Astrocyte (in vitro differentiated cells and primary cell): Measurements from ENCODE around the gene S1PR3. TPM values are rescaled to one million over a fixed set of nuclear protein-coding genes. Genes with fewer than 3 reads are reported as not detected.

Experiments
- DNase-seq: peaks from one replicate; pipeline ENCODE4 v3.0.0-alpha.2; 2010; ENCODE audit warnings: low read depth
- FAIRE-seq: peaks from 2 replicates; lab custom pipeline; 2011; peaks lifted over from hg19 to GRCh38; lab: Jason Lieb, UNC
- H2AFZ ChIP-seq: 2 replicates; pipeline ENCODE4 v1.6.0; 2012; ENCODE audit warnings: low read depth, low read length, inconsistent platforms
- H3K27ac ChIP-seq: 2 replicates; pipeline ENCODE4 v1.5.1; 2011; ENCODE audit warnings: low read depth, low read length, inconsistent platforms
- H3K27me3 ChIP-seq: 2 replicates; pipeline ENCODE4 v1.6.0; 2011; ENCODE audit warnings: low read length, inconsistent platforms; ENCODE audit not compliant: insufficient read depth
- H3K36me3 ChIP-seq: 2 replicates; pipeline ENCODE4 v1.5.1; 2011; ENCODE audit warnings: low read length, inconsistent platforms; ENCODE audit not compliant: insufficient read depth
- H3K4me1 ChIP-seq: 2 replicates; pipeline ENCODE4 v1.5.1; 2011; ENCODE audit warnings: low read length, inconsistent platforms; ENCODE audit not compliant: insufficient read depth
- H3K4me2 ChIP-seq: 2 replicates; pipeline ENCODE4 v1.6.0; 2012; ENCODE audit warnings: low read length, inconsistent platforms
- H3K4me3 ChIP-seq: 2 replicates; pipeline ENCODE4 v1.5.1; 2011; ENCODE audit warnings: low read depth, mild to moderate bottlenecking, low read length, inconsistent platforms; ENCODE audit not compliant: insufficient read depth
- H3K79me2 ChIP-seq: 2 replicates; pipeline ENCODE4 v1.6.0; 2012; ENCODE audit warnings: mild to moderate bottlenecking, low read length, inconsistent platforms; ENCODE audit not compliant: insufficient read depth
- H3K9ac ChIP-seq: 2 replicates; pipeline ENCODE4 v1.6.0; 2012; ENCODE audit warnings: mild to moderate bottlenecking, low read length, inconsistent platforms
- H3K9me3 ChIP-seq: 2 replicates; pipeline ENCODE4 v1.5.1; 2012; ENCODE audit warnings: low read depth, mild to moderate bottlenecking, low read length, inconsistent platforms; ENCODE audit not compliant: insufficient read depth
- H4K20me1 ChIP-seq: 2 replicates; pipeline ENCODE4 v1.6.0; 2012; ENCODE audit warnings: low read length, inconsistent platforms; ENCODE audit not compliant: insufficient read depth
- H3K27ac Mint-ChIP-seq: one replicate; pipeline ENCODE4 v1.8.0; 2021; ENCODE audit warnings: mild to moderate bottlenecking, mixed read lengths; ENCODE audit not compliant: unreplicated experiment
- H3K27me3 Mint-ChIP-seq: one replicate; pipeline ENCODE4 v1.8.0; 2021; ENCODE audit warnings: low read depth, mixed read lengths; ENCODE audit not compliant: unreplicated experiment
- H3K36me3 Mint-ChIP-seq: one replicate; pipeline ENCODE4 v1.8.0; 2021; ENCODE audit warnings: low read depth, mixed read lengths; ENCODE audit not compliant: unreplicated experiment
- H3K4me1 Mint-ChIP-seq: one replicate; pipeline ENCODE4 v1.8.0; 2021; ENCODE audit warnings: low read depth, mixed read lengths; ENCODE audit not compliant: unreplicated experiment
- H3K4me3 Mint-ChIP-seq: one replicate; pipeline ENCODE4 v1.8.0; 2021; ENCODE audit warnings: mild to moderate bottlenecking, moderate library complexity, mixed read lengths; ENCODE audit not compliant: unreplicated experiment
- H3K9me3 Mint-ChIP-seq: one replicate; pipeline ENCODE4 v1.8.0; 2021; ENCODE audit warnings: mild to moderate bottlenecking, mixed read lengths; ENCODE audit not compliant: unreplicated experiment
- CTCF ChIP-seq: IDR thresholded peaks from 2 replicates; pipeline ENCODE4 v1.5.1; 2011; ENCODE audit warnings: low read depth, mild to moderate bottlenecking, inconsistent platforms, low read length, moderate library complexity; ENCODE audit not compliant: insufficient read depth
- EZH2 ChIP-seq: IDR thresholded peaks from 2 replicates; pipeline ENCODE4 v1.6.1; 2012; ENCODE audit warnings: mild to moderate bottlenecking, low read length, inconsistent platforms; ENCODE audit not compliant: insufficient read depth
- total RNA-seq: library from RNA; stranded (reverse); gene quantifications from 2 replicates; pipeline ENCODE4 v1.2.1, GENCODE V29; 2021

The S1PR3 gene
- total RNA-seq, 1 donor from 2014 or later = 24.6 TPM

- H3K4me2 ChIP-seq = no peak overlapping the region
- H4K20me1 ChIP-seq = no peaks in the 10 kb centered on the region
- Mint-ChIP-seq H3K9me3 (no peaks in the 10 kb centered on the region), H3K4me1 (no peaks in the 10 kb centered on the region), H3K36me3 (no peaks in the 10 kb centered on the region), H3K4me3 (no peak overlapping the region), H3K27me3 (peaks cover 13% of the 10 kb centered on the region), H3K27ac (peak overlapping the region; percentile 20)
- H3K36me3 ChIP-seq = no peaks in the 10 kb centered on the region
- no peak overlapping the region for H3K4me3 ChIP-seq
- no peaks in the 10 kb centered on the region for H3K79me2 ChIP-seq
- no peaks in the 10 kb centered on the region for H3K9me3 ChIP-seq
- H3K27ac ChIP-seq = no peak overlapping the region
- no peak overlapping the region for H3K9ac ChIP-seq
- TF ChIP-seq EZH2 (no peak), CTCF (no peak)
- no peak for DNase-seq
- H3K4me1 ChIP-seq = peaks cover 5% of the 10 kb centered on the region
- FAIRE-seq = no peak
- no peaks in the 10 kb centered on the region for H3K27me3 ChIP-seq
- H2AFZ ChIP-seq = no peak overlapping the region
Observed at GRCh38 chr9:88975966-88976889, 15.0 kb upstream of the S1PR3 start.

- no peak for DNase-seq
- no peak overlapping the region for H3K4me2 ChIP-seq
Observed at GRCh38 chr9:88976890-88977257, 14.4 kb upstream of the S1PR3 start.

More at GRCh38 chr9:88976890-88977257, 14.4 kb upstream of the S1PR3 start:
- no peak for FAIRE-seq
- Histone ChIP-seq H3K9ac (no peak overlapping the region), H3K27ac (no peak overlapping the region), H3K36me3 (no peaks in the 10 kb centered on the region), H4K20me1 (no peaks in the 10 kb centered on the region), H3K27me3 (no peaks in the 10 kb centered on the region), H2AFZ (no peak overlapping the region), H3K4me1 (no peaks in the 10 kb centered on the region), H3K4me3 (no peak overlapping the region), H3K79me2 (no peaks in the 10 kb centered on the region), H3K9me3 (no peaks in the 10 kb centered on the region)
- Mint-ChIP-seq H3K9me3 (no peaks in the 10 kb centered on the region), H3K27me3 (peaks cover 13% of the 10 kb centered on the region), H3K36me3 (no peaks in the 10 kb centered on the region), H3K4me3 (no peak overlapping the region), H3K4me1 (no peaks in the 10 kb centered on the region), H3K27ac (no peak overlapping the region)
- no peak for TF ChIP-seq EZH2
- no peak for TF ChIP-seq CTCF
